Neutrophil (primary cell): ENCODE data around the gene STK33.

Experiments used
- H3K27ac ChIP-seq: fragments of 200-600 bp; sonication (generic); 2 replicates; pipeline ENCODE4 v1.5.1; 2016; ENCODE audit warnings: mild to moderate bottlenecking, moderate library complexity
- H3K27me3 ChIP-seq: fragments of 200-600 bp; sonication (generic); 2 replicates; pipeline ENCODE4 v1.6.0; 2016; ENCODE audit warnings: mild to moderate bottlenecking
- H3K36me3 ChIP-seq: fragments of 200-600 bp; sonication (generic); 2 replicates; pipeline ENCODE4 v1.5.1; 2017
- H3K4me1 ChIP-seq, 2 experiments: fragments of 200-600 bp in 1 of 2; sonication (generic) in 1 of 2; 1 replicate in 1 of 2; 2 replicates in 1 of 2; pipeline versions ENCODE4 v1.5.1 to v1.6.1; 2013 to 2016; ENCODE audit warnings: low read depth in 1 of 2, low read length in 1 of 2, mild to moderate bottlenecking in 1 of 2, moderate library complexity in 1 of 2; ENCODE audit not compliant: control insufficient read depth in 1 of 2, insufficient read depth in 1 of 2
- H3K4me3 ChIP-seq, 2 experiments: fragments of 200-600 bp in 1 of 2; sonication (generic) in 1 of 2; 1 replicate in 1 of 2; 2 replicates in 1 of 2; pipeline ENCODE4 v1.5.1; 2013 to 2016; ENCODE audit warnings: low read depth in 1 of 2, low read length in 1 of 2, mild to moderate bottlenecking in 1 of 2, moderate library complexity in 1 of 2
- H3K9me3 ChIP-seq: fragments of 200-600 bp; sonication (generic); 2 replicates; pipeline ENCODE4 v1.5.1; 2016
- CTCF ChIP-seq: fragments of 200-600 bp; sonication (generic); IDR thresholded peaks from 2 replicates; pipeline ENCODE4 v1.5.1; 2016; ENCODE audit warnings: antibody characterized with exemption

The STK33 gene

GRCh38 chr11:8621147-8621546, 27.1 kb upstream of the STK33 start:
- H3K4me3 ChIP-seq = no peak overlapping the region
- no peak for TF ChIP-seq CTCF
- no peaks in the 10 kb centered on the region for H3K27me3 ChIP-seq
- no peaks in the 10 kb centered on the region for H3K4me1 ChIP-seq
- H3K27ac ChIP-seq = no peak overlapping the region
- no peaks in the 10 kb centered on the region for H3K9me3 ChIP-seq
- H3K36me3 ChIP-seq = peaks cover 60% of the 10 kb centered on the region

- Histone ChIP-seq H3K4me3 (no peak overlapping the region), H3K27me3 (no peaks in the 10 kb centered on the region), H3K4me1 (no peaks in the 10 kb centered on the region), H3K27ac (no peak overlapping the region), H3K9me3 (no peaks in the 10 kb centered on the region), H3K36me3 (peaks cover 37% of the 10 kb centered on the region)
- TF ChIP-seq CTCF = no peak
These were observed 23.0 kb upstream of the STK33 start for GRCh38 chr11:8617063-8617462.

GRCh38 chr11:8615291-8616032, 21.4 kb upstream of the STK33 start:
- TF ChIP-seq CTCF = no peak
- Histone ChIP-seq H3K27ac (no peak overlapping the region), H3K27me3 (no peaks in the 10 kb centered on the region), H3K4me3 (no peak overlapping the region), H3K36me3 (peaks cover 21% of the 10 kb centered on the region), H3K4me1 (no peaks in the 10 kb centered on the region), H3K9me3 (no peaks in the 10 kb centered on the region)

- Histone ChIP-seq H3K9me3 (no peaks in the 10 kb centered on the region), H3K27me3 (no peaks in the 10 kb centered on the region), H3K4me3 (no peak overlapping the region), H3K27ac (no peak overlapping the region), H3K4me1 (no peaks in the 10 kb centered on the region), H3K36me3 (peaks cover 19% of the 10 kb centered on the region)
- no peak for TF ChIP-seq CTCF
These were observed 20.5 kb upstream of the STK33 start for GRCh38 chr11:8614497-8614896.

- no peak for TF ChIP-seq CTCF
- no peaks in the 10 kb centered on the region for H3K9me3 ChIP-seq
- no peak overlapping the region for H3K4me3 ChIP-seq
- no peaks in the 10 kb centered on the region for H3K4me1 ChIP-seq
- H3K27me3 ChIP-seq = no peaks in the 10 kb centered on the region
- H3K27ac ChIP-seq = no peak overlapping the region
- H3K36me3 ChIP-seq = peaks cover 11% of the 10 kb centered on the region
These were observed 19.0 kb upstream of the STK33 start for GRCh38 chr11:8613036-8613435.
